GM13977 (cell line): ENCODE data around the gene HMGCS1.

Experiments
- DNase-seq: peaks from one replicate; pipeline ENCODE4 v3.0.0; 2012; ENCODE audit warnings: low spot score
- in situ Hi-C: fragments of 300-500 bp; cut with MboI; formaldehyde crosslinking; loops from one replicate; pipeline ENCODE4 v1.12.0; 2022; ENCODE audit warnings: low sequenced_read_pairs, low pct_unique_long_range_greater_than_20kb, mixed read lengths, inconsistent platforms; ENCODE audit not compliant: unreplicated experiment
- TF ChIP-seq, protein P1 (sequence below): IDR thresholded peaks from 2 replicates; pipeline ENCODE4 v1.5.1; 2012; ENCODE audit warnings: mild to moderate bottlenecking, control low read depth; ENCODE audit not compliant: insufficient read depth; ENCODE audit errors: extremely low read depth, missing control alignments

The HMGCS1 gene

DNA sequence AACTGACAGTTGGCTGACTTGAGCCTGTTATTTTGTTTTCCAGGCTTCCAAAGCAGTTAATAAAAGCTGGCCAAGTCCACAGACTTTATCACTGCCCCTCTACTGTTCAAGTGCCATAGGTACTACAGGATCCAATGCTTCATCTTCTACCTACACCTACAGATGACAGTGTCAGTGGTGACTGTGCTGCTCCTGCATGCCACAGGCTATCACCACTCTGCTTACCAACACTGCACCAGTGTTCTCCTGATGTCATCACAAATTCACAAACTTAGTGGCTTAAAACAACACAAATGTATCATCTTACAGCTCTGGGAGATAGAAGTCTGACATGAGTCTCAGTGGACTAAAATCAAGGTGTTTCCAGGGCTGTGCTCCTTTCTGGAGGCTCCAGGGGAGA lies 26.6 kb downstream of the HMGCS1 start:
- in situ Hi-C loops = no loop called here
- TF ChIP-seq, protein P1, sequence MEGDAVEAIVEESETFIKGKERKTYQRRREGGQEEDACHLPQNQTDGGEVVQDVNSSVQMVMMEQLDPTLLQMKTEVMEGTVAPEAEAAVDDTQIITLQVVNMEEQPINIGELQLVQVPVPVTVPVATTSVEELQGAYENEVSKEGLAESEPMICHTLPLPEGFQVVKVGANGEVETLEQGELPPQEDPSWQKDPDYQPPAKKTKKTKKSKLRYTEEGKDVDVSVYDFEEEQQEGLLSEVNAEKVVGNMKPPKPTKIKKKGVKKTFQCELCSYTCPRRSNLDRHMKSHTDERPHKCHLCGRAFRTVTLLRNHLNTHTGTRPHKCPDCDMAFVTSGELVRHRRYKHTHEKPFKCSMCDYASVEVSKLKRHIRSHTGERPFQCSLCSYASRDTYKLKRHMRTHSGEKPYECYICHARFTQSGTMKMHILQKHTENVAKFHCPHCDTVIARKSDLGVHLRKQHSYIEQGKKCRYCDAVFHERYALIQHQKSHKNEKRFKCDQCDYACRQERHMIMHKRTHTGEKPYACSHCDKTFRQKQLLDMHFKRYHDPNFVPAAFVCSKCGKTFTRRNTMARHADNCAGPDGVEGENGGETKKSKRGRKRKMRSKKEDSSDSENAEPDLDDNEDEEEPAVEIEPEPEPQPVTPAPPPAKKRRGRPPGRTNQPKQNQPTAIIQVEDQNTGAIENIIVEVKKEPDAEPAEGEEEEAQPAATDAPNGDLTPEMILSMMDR = no peak
- DNase-seq = no peak

DNA sequence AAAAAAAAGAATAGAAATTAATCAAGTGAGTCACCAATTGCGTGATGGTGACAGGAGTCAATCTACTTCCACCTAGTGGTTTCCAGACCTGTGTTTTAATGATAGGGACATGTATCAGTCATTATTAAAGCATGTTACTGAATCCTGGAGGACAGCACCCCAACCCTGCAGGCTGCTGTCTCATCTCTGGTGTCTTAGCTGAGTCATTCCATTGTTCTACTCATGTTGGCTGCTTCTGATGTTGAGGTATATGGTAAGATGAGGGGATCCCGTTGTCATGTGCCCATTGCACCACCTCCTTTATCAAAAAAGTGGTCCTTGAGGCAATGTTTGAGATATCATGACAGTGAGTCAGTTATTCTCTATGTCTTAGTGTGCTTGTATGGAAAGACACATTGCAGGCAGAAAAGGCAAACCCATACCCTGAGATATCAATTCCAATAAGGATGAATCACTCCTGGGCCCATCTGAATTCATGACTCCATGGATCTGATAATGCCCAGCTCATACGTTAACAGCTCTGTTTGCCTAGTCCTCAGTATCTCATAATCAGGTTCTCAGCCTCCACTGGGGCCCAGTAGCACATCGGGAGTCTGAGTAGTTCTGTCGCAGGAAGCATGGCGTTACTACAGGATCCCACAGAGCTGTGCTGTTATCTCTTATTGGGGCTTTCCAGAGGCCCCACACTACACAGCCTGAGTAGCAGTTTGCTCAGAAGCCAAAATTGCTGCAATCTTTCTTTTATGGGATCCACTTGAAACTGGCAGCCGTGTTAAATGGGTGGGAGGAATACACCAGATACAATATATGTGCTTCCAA lies 31.2 kb downstream of the HMGCS1 start:
- TF ChIP-seq, protein P1 = no peak
- in situ Hi-C loops = no loop called here
- DNase-seq = no peak

DNA sequence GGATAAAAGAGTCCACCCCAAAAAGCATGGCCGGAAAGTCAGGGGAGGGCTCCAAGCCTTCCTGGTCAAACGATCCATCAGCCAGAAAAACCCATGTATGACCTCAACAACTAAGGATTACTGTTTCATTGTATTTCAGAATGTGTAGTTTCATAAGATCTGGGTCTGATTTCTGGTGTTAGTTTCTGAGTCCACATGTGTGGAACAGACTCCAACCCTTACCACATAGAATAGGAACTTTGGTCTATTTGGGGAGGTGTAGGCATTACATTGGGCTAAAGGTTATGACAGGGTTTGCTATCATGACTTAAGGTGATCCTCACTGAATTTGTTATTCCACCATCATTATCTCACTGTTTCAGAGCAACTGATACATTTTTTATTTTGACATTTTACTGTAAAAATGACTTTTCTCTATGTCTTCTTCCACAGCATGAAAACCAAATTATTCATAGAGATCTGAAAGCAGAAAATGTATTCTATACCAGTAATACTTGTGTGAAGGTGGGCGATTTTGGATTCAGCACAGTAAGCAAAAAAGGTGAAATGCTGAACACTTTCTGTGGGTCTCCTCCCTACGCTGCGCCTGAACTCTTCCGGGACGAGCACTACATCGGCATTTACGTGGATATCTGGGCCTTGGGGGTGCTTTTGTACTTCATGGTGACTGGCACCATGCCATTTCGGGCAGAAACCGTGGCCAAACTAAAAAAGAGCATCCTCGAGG lies 33.5 kb downstream of the HMGCS1 start:
- TF ChIP-seq, protein P1 = no peak
- DNase-seq = no peak
- in situ Hi-C loops = no loop called here

DNA sequence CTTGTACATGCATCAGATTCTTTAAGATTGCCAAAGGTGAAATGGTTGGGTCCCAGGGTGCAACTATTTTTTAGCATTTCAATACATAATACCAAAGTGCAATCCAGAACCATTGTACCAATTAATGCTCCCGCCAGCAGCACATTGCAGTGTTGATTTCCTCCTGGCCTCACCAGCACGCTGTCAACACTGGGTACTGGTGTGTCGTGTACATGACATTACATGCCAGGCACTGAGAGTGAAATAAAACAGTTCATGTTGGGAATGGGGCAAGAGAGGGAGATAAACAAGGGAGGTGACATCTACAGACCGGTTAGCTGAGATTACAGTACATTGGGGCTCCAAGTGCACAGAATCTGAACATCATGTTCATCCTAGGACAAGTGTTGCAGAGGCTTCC lies 37.8 kb downstream of the HMGCS1 start:
- in situ Hi-C loops = no loop called here
- TF ChIP-seq, protein P1 = no peak
- DNase-seq = no peak

DNA sequence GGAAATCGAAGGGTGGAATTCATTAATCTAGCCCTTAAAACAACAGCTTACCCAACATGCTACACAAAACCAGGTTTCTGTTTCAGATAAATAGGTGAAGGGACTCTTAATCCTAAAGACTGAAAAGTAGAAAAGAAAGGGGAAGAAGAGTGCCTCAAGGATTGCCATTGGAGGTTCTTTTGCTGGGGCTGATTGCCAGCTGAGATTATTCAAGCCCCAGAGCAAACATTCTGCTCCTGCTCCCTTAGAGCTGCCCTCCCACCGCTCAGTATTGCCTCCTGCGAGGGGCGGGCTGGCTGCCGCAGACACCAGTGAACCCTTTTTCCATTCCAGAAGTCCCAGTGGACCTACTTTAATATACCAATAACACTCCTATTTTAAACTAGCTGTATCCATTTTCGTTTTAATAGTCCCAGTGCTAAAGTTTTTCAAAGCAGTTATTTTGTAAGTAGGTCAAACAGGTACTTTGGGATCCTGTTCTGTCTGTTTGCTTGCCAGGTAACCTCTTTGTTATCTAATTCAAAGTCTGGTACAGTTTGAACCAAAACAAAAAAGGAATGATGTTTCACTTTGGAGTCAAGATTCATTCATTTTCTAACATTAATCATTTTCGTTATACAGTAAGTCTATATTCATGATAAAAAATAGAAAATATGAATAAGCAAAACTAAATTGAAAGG lies 38.6 kb downstream of the HMGCS1 start:
- TF ChIP-seq, protein P1 = no peak
- in situ Hi-C loops = no loop called here
- no peak for DNase-seq

DNA sequence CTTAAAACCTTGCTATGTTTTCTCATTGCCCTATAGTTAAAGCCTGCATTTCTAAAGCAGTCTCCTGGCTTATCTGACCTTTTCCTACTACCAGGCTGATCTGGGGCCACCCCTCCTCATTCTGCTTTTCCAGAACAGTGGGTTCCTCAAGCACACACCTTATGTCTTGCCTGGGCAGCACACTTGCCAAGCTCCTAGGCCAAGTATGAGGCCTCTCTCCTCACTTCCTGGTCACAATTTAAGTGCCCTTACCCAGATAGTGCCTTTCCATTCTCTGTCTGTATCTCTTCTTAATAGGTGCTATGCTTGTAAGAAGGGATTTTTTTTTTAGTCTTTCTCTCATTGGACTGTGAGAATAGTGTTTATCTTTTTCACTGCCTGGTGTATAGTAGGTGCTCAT lies 39.7 kb downstream of the HMGCS1 start:
- DNase-seq = no peak
- TF ChIP-seq, protein P1 = no peak
- in situ Hi-C loops = no loop called here
